GM23338 (cell line): ENCODE results near the gene MTERF2. TPM values are rescaled to one million over a fixed set of nuclear protein-coding genes. Genes with fewer than 3 reads are reported as not detected.

ENCODE experiments used
- ATAC-seq: fragments of 200-7000 bp; cut with Tn5 transposase; 3 replicates; pipeline ENCODE4 v1.9.1; 2020
- DNase-seq: peaks from one replicate; pipeline ENCODE4 v3.0.0-alpha.2; 2015; ENCODE audit warnings: low spot score
- H2AFZ ChIP-seq: fragments of 200-600 bp; sonication (generic); 2 replicates; pipeline ENCODE4 v1.8.0; 2016; ENCODE audit warnings: antibody characterized with exemption, mild to moderate bottlenecking, moderate library complexity
- H3F3A ChIP-seq: fragments of 200-600 bp; sonication (generic); replicated peaks from 2 replicates; pipeline ENCODE4 v1.8.0; 2017; ENCODE audit warnings: antibody characterized with exemption, mixed run types, low read depth
- H3K27ac ChIP-seq: fragments of 200-600 bp; sonication (generic); 2 replicates; pipeline ENCODE4 v1.6.1; 2016; ENCODE audit warnings: low read depth
- H3K27me3 ChIP-seq: fragments of 200-600 bp; sonication (generic); 2 replicates; pipeline ENCODE4 v1.8.0; 2016; ENCODE audit warnings: mild to moderate bottlenecking, mixed run types, moderate library complexity; ENCODE audit not compliant: insufficient read depth
- H3K36me3 ChIP-seq: fragments of 200-600 bp; sonication (generic); 2 replicates; pipeline ENCODE4 v1.8.0; 2016; ENCODE audit warnings: mild to moderate bottlenecking; ENCODE audit not compliant: insufficient read depth
- H3K4me1 ChIP-seq: fragments of 200-600 bp; sonication (generic); 2 replicates; pipeline ENCODE4 v1.8.0; 2016; ENCODE audit warnings: mild to moderate bottlenecking, moderate library complexity; ENCODE audit not compliant: insufficient read depth
- H3K4me2 ChIP-seq: fragments of 200-600 bp; sonication (generic); 2 replicates; pipeline ENCODE4 v1.7.1; 2017; ENCODE audit warnings: mixed run types
- H3K4me3 ChIP-seq: fragments of 200-600 bp; sonication (generic); 2 replicates; pipeline ENCODE4 v1.6.1; 2016; ENCODE audit warnings: mixed run types
- H3K79me2 ChIP-seq: fragments of 200-600 bp; sonication (generic); replicated peaks from 2 replicates; pipeline ENCODE4 v1.8.0; 2017; ENCODE audit warnings: mild to moderate bottlenecking; ENCODE audit not compliant: insufficient read depth
- H3K9me2 ChIP-seq: fragments of 200-600 bp; sonication (generic); 2 replicates; pipeline ENCODE4 v1.8.0; 2017; ENCODE audit not compliant: insufficient read depth
- H4K20me1 ChIP-seq: fragments of 200-600 bp; sonication (generic); replicated peaks from 2 replicates; pipeline ENCODE4 v1.8.0; 2017; ENCODE audit warnings: mild to moderate bottlenecking; ENCODE audit not compliant: insufficient read depth
- H3K27ac Mint-ChIP-seq: 2 replicates; pipeline ENCODE4 v1.8.0; 2020; ENCODE audit warnings: inconsistent platforms, mild to moderate bottlenecking, moderate library complexity, mixed read lengths
- H3K27me3 Mint-ChIP-seq: 3 replicates; pipeline ENCODE4 v1.8.0; 2022; ENCODE audit warnings: low read depth, mild to moderate bottlenecking, moderate library complexity, mixed read lengths, inconsistent platforms; ENCODE audit not compliant: insufficient read depth, poor library complexity
- H3K36me3 Mint-ChIP-seq: 3 replicates; pipeline ENCODE4 v1.8.0; 2021; ENCODE audit warnings: low read depth, mild to moderate bottlenecking, inconsistent platforms, moderate library complexity, mixed read lengths
- H3K4me1 Mint-ChIP-seq: 3 replicates; pipeline ENCODE4 v1.8.0; 2020; ENCODE audit warnings: mild to moderate bottlenecking, inconsistent platforms, mixed read lengths
- H3K4me3 Mint-ChIP-seq: 3 replicates; pipeline ENCODE4 v1.8.0; 2021; ENCODE audit warnings: moderate library complexity, mild to moderate bottlenecking, inconsistent platforms, mixed read lengths
- H3K9me3 Mint-ChIP-seq: 3 replicates; pipeline ENCODE4 v1.8.0; 2020; ENCODE audit warnings: moderate library complexity, mild to moderate bottlenecking, inconsistent platforms, mixed read lengths
- CTCF ChIP-seq, 2 experiments: fragments of 200-600 bp in 1 of 2; sonication (generic) in 1 of 2; conservative IDR thresholded peaks; 2 replicates each; pipeline versions ENCODE4 v1.5.1 to v1.6.1; 2016 to 2017; ENCODE audit warnings: antibody characterized with exemption in 2 of 2, low read depth in 2 of 2, mild to moderate bottlenecking in 2 of 2, moderate library complexity in 1 of 2
- ETS1 ChIP-seq: IDR thresholded peaks from 2 replicates; pipeline ENCODE4 v1.6.1; 2016; ENCODE audit warnings: antibody characterized with exemption
- NANOG ChIP-seq: IDR thresholded peaks from 2 replicates; pipeline ENCODE4 v1.6.1; 2016; ENCODE audit warnings: antibody characterized with exemption, borderline replicate concordance
- REST ChIP-seq: IDR thresholded peaks from one replicate; pipeline ENCODE4 v1.6.1; 2018; ENCODE audit warnings: antibody characterized with exemption; ENCODE audit not compliant: unreplicated experiment
- STAT1 ChIP-seq: IDR thresholded peaks from one replicate; pipeline ENCODE4 v1.6.1; 2016; ENCODE audit warnings: antibody characterized with exemption; ENCODE audit not compliant: unreplicated experiment
- ZNF462 ChIP-seq: fragments of 250-450 bp; sonication (Bioruptor Pico); IDR thresholded peaks from 2 replicates; pipeline ENCODE4 v1.5.0; 2020; ENCODE audit warnings: mild to moderate bottlenecking, moderate library complexity
- polyA plus RNA-seq: library from polyadenylated mRNA; unstranded; fragments of >200 nt; fragmentation: Nextera tagmentation; extraction: Ambion mirVana; gene quantifications from 2 replicates; pipeline ENCODE4 v1.2.1, GENCODE V29; 2016
- total RNA-seq: library from RNA; depleted of rRNA; stranded (reverse); fragments of >200 nt; shearing (Covaris generic); gene quantifications from 2 replicates; pipeline ENCODE4 v1.2.3, GENCODE V29; 2014

MTERF2 gene
- total and polyA plus RNA-seq, 2 experiments from 2014 or later: 9.2 to 11.0 TPM

GRCh38 chr12:106984588-106985137 lies 2.3 kb downstream of the MTERF2 start:
- peaks cover 13% of the 10 kb centered on the region for H3K4me1 ChIP-seq
- H3K79me2 ChIP-seq: 0 out of 2 replicates have a peak, but pooled peaks cover 4% of the 10 kb centered on the region
- H4K20me1 ChIP-seq: no peaks in the 10 kb centered on the region; the same call in 1 of the 2 replicates
- Mint-ChIP-seq H3K4me3 (no peak overlapping the region), H3K4me1 (peaks cover 23% of the 10 kb centered on the region), H3K36me3 (peaks cover 20% of the 10 kb centered on the region), H3K27me3 (peaks cover 5% of the 10 kb centered on the region), H3K27ac (no peak overlapping the region), H3K9me3 (no peaks in the 10 kb centered on the region)
- no peaks in the 10 kb centered on the region for H3K9me2 ChIP-seq
- no peaks in the 10 kb centered on the region; the same call in 1 of the 2 replicates for H3F3A ChIP-seq
- H3K4me3 ChIP-seq: no peak overlapping the region
- DNase-seq: no peak
- TF ChIP-seq ETS1: no peak
- TF ChIP-seq ZNF462: no peak
- H3K36me3 ChIP-seq: no peaks in the 10 kb centered on the region
- H2AFZ ChIP-seq: no peak overlapping the region
- no peak overlapping the region for H3K4me2 ChIP-seq
- ATAC-seq: no peak
- no peak overlapping the region for H3K27ac ChIP-seq
- H3K27me3 ChIP-seq: no peaks in the 10 kb centered on the region

GRCh38 chr12:106982229-106982628 lies 4.7 kb downstream of the MTERF2 start:
- H3K27ac ChIP-seq: no peak overlapping the region
- no peaks in the 10 kb centered on the region for H3K36me3 ChIP-seq
- H4K20me1 ChIP-seq: no peaks in the 10 kb centered on the region; the same call in 1 of the 2 replicates
- ATAC-seq (no peak), DNase-seq (no peak)
- H3K4me3 ChIP-seq: no peak overlapping the region
- no peak overlapping the region for H2AFZ ChIP-seq
- H3K9me2 ChIP-seq: no peaks in the 10 kb centered on the region
- Mint-ChIP-seq H3K36me3 (peaks cover 20% of the 10 kb centered on the region), H3K27me3 (peaks cover 5% of the 10 kb centered on the region), H3K9me3 (no peaks in the 10 kb centered on the region), H3K4me3 (no peak overlapping the region), H3K27ac (no peak overlapping the region), H3K4me1 (peaks cover 11% of the 10 kb centered on the region)
- H3K4me1 ChIP-seq: no peaks in the 10 kb centered on the region
- 0 out of 2 replicates have a peak, but pooled peaks cover 4% of the 10 kb centered on the region for H3K79me2 ChIP-seq
- no peak overlapping the region for H3K4me2 ChIP-seq
- H3K27me3 ChIP-seq: no peaks in the 10 kb centered on the region
- no peaks in the 10 kb centered on the region for H3F3A ChIP-seq
- TF ChIP-seq CTCF (conservative IDR thresholded peaks at IDR 0.05; ENCODE audit: low read depth in 2 of 2): no peak
- no peak for TF ChIP-seq NANOG
- no peak for TF ChIP-seq STAT1
- TF ChIP-seq REST: no peak
